Caco-2 (cell line): ENCODE measurements around the gene SSMEM1. TPM values are rescaled to one million over a fixed set of nuclear protein-coding genes. Genes with fewer than 3 reads are reported as not detected.
"Not testable (repeated sequence)": the region's sequence is repeated elsewhere in the genome, so short reads cannot be mapped to it uniquely, and the experiment has no call there.

ENCODE experiments used
- BruUV-seq: library from RNA; stranded (reverse); fragments of 400-500 nt; replicated peaks from 2 replicates; lab custom pipeline; 2021; lab: Mats Ljungman, UMichigan
- CTCF ChIA-PET: fragments of 300-600 bp; sonication (Branson Sonifier 250); formaldehyde crosslinking; loops from one replicate; lab custom pipeline; 2022; ENCODE audit warnings: antibody characterized with exemption; lab: Charles Lee
- POLR2A ChIA-PET: fragments of 300-600 bp; sonication (Branson Sonifier 250); formaldehyde crosslinking; loops from one replicate; lab custom pipeline; 2022; ENCODE audit warnings: antibody characterized with exemption; lab: Charles Lee
- DNase-seq, 2 experiments: peaks; one replicate each; pipeline versions ENCODE4 v3.0.0 to v3.0.0-alpha.2; 2020 to 2022
- H3K27me3 ChIP-seq: replicated peaks from 2 replicates; pipeline ENCODE4 v1.6.0; 2011; ENCODE audit warnings: low read length; ENCODE audit not compliant: control insufficient read depth, insufficient read depth
- H3K36me3 ChIP-seq: 2 replicates; pipeline ENCODE4 v1.5.1; 2011; ENCODE audit warnings: low read length; ENCODE audit not compliant: control insufficient read depth, insufficient read depth
- H3K4me1 ChIP-seq: fragments of 250-450 bp; sonication (Bioruptor Pico); 2 replicates; pipeline ENCODE4 v1.5.1; 2020; ENCODE audit warnings: mild to moderate bottlenecking
- H3K4me3 ChIP-seq: 2 replicates; pipeline ENCODE4 v1.5.1; 2011; ENCODE audit warnings: low read depth, mild to moderate bottlenecking, control low read depth, low read length
- H3K9me3 ChIP-seq: fragments of 250-450 bp; sonication (Bioruptor Pico); 2 replicates; pipeline ENCODE4 v1.5.1; 2020; ENCODE audit warnings: mild to moderate bottlenecking, moderate library complexity
- H3K27ac Mint-ChIP-seq: one replicate; pipeline ENCODE4 v1.8.0; 2022; ENCODE audit warnings: mixed read lengths; ENCODE audit not compliant: unreplicated experiment
- H3K27me3 Mint-ChIP-seq: one replicate; pipeline ENCODE4 v1.8.0; 2022; ENCODE audit warnings: mixed read lengths; ENCODE audit not compliant: insufficient read depth, unreplicated experiment
- H3K36me3 Mint-ChIP-seq: one replicate; pipeline ENCODE4 v1.8.0; 2022; ENCODE audit warnings: mild to moderate bottlenecking, mixed read lengths; ENCODE audit not compliant: insufficient read depth, unreplicated experiment
- H3K4me1 Mint-ChIP-seq: one replicate; pipeline ENCODE4 v1.8.0; 2022; ENCODE audit warnings: low read depth, mixed read lengths; ENCODE audit not compliant: unreplicated experiment
- H3K4me3 Mint-ChIP-seq: one replicate; pipeline ENCODE4 v1.8.0; 2022; ENCODE audit warnings: mild to moderate bottlenecking, moderate library complexity, mixed read lengths; ENCODE audit not compliant: unreplicated experiment
- H3K9me3 Mint-ChIP-seq: one replicate; pipeline ENCODE4 v1.8.0; 2022; ENCODE audit warnings: mixed read lengths; ENCODE audit not compliant: unreplicated experiment
- intact Hi-C: fragments of 100-400 bp; cut with micrococcal nuclease; formaldehyde crosslinking; loops from one replicate; pipeline ENCODE4 v1.10.0; 2022; ENCODE audit not compliant: unreplicated experiment
- total RNA-seq: library from RNA; stranded (reverse); gene quantifications from 2 replicates; pipeline ENCODE4 v1.2.3, GENCODE V29; 2022
- TF ChIP-seq, protein P1 (sequence below), 2 experiments: fragments of 200-600 bp in 1 of 2; IDR thresholded peaks; 1 replicate in 1 of 2; 2 replicates in 1 of 2; pipeline versions ENCODE4 v1.5.1 to v1.8.0; 2011 to 2022; ENCODE audit warnings: antibody characterized with exemption in 1 of 2, control low read depth in 1 of 2, inconsistent platforms in 1 of 2, low read depth in 1 of 2, low read length in 1 of 2, mild to moderate bottlenecking in 1 of 2, moderate library complexity in 1 of 2; ENCODE audit not compliant: insufficient read depth in 1 of 2, severe bottlenecking in 1 of 2, unreplicated experiment in 1 of 2

The SSMEM1 gene
- total RNA-seq, 1 experiment from 2014 or later = not detected

GRCh38 chr7:130182990-130183389 is 24.7 kb upstream of the SSMEM1 start:
- TF ChIP-seq, protein P1, sequence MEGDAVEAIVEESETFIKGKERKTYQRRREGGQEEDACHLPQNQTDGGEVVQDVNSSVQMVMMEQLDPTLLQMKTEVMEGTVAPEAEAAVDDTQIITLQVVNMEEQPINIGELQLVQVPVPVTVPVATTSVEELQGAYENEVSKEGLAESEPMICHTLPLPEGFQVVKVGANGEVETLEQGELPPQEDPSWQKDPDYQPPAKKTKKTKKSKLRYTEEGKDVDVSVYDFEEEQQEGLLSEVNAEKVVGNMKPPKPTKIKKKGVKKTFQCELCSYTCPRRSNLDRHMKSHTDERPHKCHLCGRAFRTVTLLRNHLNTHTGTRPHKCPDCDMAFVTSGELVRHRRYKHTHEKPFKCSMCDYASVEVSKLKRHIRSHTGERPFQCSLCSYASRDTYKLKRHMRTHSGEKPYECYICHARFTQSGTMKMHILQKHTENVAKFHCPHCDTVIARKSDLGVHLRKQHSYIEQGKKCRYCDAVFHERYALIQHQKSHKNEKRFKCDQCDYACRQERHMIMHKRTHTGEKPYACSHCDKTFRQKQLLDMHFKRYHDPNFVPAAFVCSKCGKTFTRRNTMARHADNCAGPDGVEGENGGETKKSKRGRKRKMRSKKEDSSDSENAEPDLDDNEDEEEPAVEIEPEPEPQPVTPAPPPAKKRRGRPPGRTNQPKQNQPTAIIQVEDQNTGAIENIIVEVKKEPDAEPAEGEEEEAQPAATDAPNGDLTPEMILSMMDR (IDR thresholded peaks at IDR 0.05; ENCODE audit: insufficient read depth in 1 of 2, low read depth in 1 of 2, low read length in 1 of 2, severe bottlenecking in 1 of 2, unreplicated experiment in 1 of 2) = no peak
- no peaks in the 10 kb centered on the region for H3K4me1 Mint-ChIP-seq
- BruUV-seq = no TSS peak
- H3K27me3 Mint-ChIP-seq = no peaks in the 10 kb centered on the region
- H3K9me3 Mint-ChIP-seq = no peaks in the 10 kb centered on the region
- peaks cover 17% of the 10 kb centered on the region for H3K36me3 Mint-ChIP-seq
- no peak for DNase-seq
- CTCF ChIA-PET = interaction anchor here (0.8 kb wide), 1 partner anchor 87 kb away, joined by 3 read pairs; no protein-coding TSS in a partner anchor
- POLR2A ChIA-PET = no interaction called here
- no peaks in the 10 kb centered on the region for H3K9me3 ChIP-seq
- peaks cover 3% of the 10 kb centered on the region; the same call in 1 of the 2 replicates for H3K36me3 ChIP-seq
- H3K4me1 ChIP-seq = peaks cover 4% of the 10 kb centered on the region
- H3K27me3 ChIP-seq = no peaks in the 10 kb centered on the region
- H3K27ac Mint-ChIP-seq = no peak overlapping the region
- H3K4me3 Mint-ChIP-seq = no peak overlapping the region
- no peak overlapping the region for H3K4me3 ChIP-seq
- intact Hi-C loops = no loop called here

GRCh38 chr7:130184349-130184748 is 23.3 kb upstream of the SSMEM1 start:
- H3K4me3 Mint-ChIP-seq, POLR2A ChIA-PET: not testable (repeated sequence)

DNA sequence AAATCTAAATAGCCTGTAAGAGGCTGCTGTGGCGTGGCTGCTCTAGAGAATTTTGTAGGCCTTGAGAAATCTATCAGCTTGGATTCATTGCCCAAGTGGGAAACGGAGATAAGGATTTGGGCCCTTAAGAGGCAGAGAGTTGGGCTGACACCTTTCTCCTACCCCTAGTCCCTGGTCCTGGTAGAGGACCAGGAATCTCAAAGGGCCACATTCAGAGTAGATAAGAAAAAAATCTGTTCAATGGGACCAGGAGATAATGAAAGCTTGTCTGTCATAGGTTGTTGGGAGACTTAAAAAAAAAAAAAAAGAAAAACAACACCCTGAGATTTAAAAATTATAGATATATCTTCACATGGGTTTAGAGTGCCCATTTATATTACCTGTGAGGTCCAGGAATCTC is 20.3 kb upstream of the SSMEM1 start:
- no peaks in the 10 kb centered on the region for H3K27me3 Mint-ChIP-seq
- TF ChIP-seq, protein P1 (IDR thresholded peaks at IDR 0.05; ENCODE audit: insufficient read depth in 1 of 2, low read depth in 1 of 2, low read length in 1 of 2, severe bottlenecking in 1 of 2, unreplicated experiment in 1 of 2) = no peak
- H3K4me1 Mint-ChIP-seq = no peaks in the 10 kb centered on the region
- Histone ChIP-seq H3K9me3 (no peaks in the 10 kb centered on the region), H3K4me3 (no peak overlapping the region), H3K27me3 (no peaks in the 10 kb centered on the region), H3K36me3 (no peaks in the 10 kb centered on the region), H3K4me1 (peaks cover 4% of the 10 kb centered on the region)
- peaks cover 25% of the 10 kb centered on the region for H3K36me3 Mint-ChIP-seq
- H3K4me3 Mint-ChIP-seq = no peak overlapping the region
- ChIA-PET CTCF (no interaction called here), POLR2A (interaction anchor here (0.6 to 0.7 kb wide), 2 partner anchors 18 to 478 kb away, joined by 3 read pairs; partner anchors contain the start of gene TMEM209)
- no TSS peak for BruUV-seq
- H3K27ac Mint-ChIP-seq = no peak overlapping the region
- no peaks in the 10 kb centered on the region for H3K9me3 Mint-ChIP-seq
- intact Hi-C loops = no loop called here
- DNase-seq = no peak

More at GRCh38 chr7:130184349-130184748, 23.3 kb upstream of the SSMEM1 start:
- H3K27me3 Mint-ChIP-seq, DNase-seq, H3K4me1 ChIP-seq, H3K9me3 Mint-ChIP-seq, BruUV-seq, H3K27me3 ChIP-seq, H3K9me3 ChIP-seq, H3K4me3 ChIP-seq, CTCF ChIA-PET, intact Hi-C loops, H3K36me3 ChIP-seq, H3K27ac Mint-ChIP-seq, H3K4me1 Mint-ChIP-seq: not testable (repeated sequence)
- peaks cover 20% of the 10 kb centered on the region for H3K36me3 Mint-ChIP-seq
